OCI-LY3 (cell line): ENCODE results near the gene ERCC5.

Source experiments
- EZH2phosphoT487 ChIP-seq: fragments of 200-600 bp; shearing (Covaris generic); IDR thresholded peaks from 2 replicates; pipeline ENCODE4 v1.6.1; 2018; ENCODE audit warnings: antibody characterized with exemption, mixed run types, low read depth
- TF ChIP-seq, protein P1 (sequence below): fragments of 200-600, 300-600 bp; sonication (generic); IDR thresholded peaks from 2 replicates; pipeline ENCODE4 v1.5.1; 2014; ENCODE audit warnings: antibody characterized with exemption, low read length, low read depth

DNA sequence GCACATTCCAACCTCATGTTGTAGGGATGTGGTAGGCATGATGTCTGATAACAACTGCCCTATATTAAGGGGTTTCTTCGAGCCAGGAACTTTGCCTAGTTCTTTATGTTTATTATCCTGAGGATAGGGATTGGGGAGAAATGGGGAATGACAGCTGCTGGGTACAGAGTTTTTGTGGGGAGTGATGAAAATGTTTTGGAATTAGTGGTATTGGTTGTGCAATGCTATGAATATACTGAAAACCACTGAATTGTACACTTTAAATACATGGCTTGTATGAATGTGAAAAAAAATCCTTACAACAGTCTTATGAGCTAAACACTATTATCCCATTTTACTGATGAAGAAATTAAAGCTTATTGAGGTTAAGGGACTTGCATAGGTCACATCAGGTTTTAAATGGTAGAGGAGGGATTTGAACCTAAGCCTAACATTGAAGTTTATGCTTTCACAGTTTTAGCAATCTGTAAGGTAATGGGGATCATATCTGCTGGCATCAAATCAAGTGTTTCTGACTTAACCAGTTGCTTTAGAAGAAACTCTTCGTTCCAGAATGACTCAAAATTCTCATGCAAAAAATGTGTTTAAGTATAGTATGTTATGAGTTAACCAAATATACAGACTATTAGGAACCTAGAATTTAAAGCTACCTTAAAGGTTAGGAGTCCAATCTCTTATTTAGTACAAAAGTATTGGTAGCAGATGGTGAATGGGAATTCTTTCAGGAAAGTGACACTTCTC is 61.4 kb downstream of the ERCC5 start:
- no peak for TF ChIP-seq EZH2phosphoT487
- TF ChIP-seq, protein P1, sequence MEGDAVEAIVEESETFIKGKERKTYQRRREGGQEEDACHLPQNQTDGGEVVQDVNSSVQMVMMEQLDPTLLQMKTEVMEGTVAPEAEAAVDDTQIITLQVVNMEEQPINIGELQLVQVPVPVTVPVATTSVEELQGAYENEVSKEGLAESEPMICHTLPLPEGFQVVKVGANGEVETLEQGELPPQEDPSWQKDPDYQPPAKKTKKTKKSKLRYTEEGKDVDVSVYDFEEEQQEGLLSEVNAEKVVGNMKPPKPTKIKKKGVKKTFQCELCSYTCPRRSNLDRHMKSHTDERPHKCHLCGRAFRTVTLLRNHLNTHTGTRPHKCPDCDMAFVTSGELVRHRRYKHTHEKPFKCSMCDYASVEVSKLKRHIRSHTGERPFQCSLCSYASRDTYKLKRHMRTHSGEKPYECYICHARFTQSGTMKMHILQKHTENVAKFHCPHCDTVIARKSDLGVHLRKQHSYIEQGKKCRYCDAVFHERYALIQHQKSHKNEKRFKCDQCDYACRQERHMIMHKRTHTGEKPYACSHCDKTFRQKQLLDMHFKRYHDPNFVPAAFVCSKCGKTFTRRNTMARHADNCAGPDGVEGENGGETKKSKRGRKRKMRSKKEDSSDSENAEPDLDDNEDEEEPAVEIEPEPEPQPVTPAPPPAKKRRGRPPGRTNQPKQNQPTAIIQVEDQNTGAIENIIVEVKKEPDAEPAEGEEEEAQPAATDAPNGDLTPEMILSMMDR, result no peak
